AG09319 (cell line): ENCODE measurements around the gene BTF3.

Experiments used
- DNase-seq: peaks from one replicate; pipeline ENCODE4 v3.0.0-alpha.2; 2010; ENCODE audit warnings: low read depth; ENCODE audit errors: extremely low read depth
- CTCF ChIP-seq: IDR thresholded peaks from 2 replicates; pipeline ENCODE4 v1.5.1; 2011; ENCODE audit warnings: low read depth, mild to moderate bottlenecking, inconsistent platforms, low read length, moderate library complexity

BTF3 gene

GRCh38 chr5:73540192-73540591, 42.0 kb downstream of the BTF3 start:
- DNase-seq: no peak
- no peak for TF ChIP-seq CTCF

- no peak for DNase-seq
- no peak for TF ChIP-seq CTCF
Measured at GRCh38 chr5:73542020-73542419, 43.8 kb downstream of the BTF3 start.

- DNase-seq: no peak
Measured at GRCh38 chr5:73544429-73545402, 46.5 kb downstream of the BTF3 start.

GRCh38 chr5:73545403-73545779, 47.1 kb downstream of the BTF3 start:
- TF ChIP-seq CTCF: no peak
- no peak for DNase-seq

More at GRCh38 chr5:73544429-73545402, 46.5 kb downstream of the BTF3 start:
- TF ChIP-seq CTCF: no peak

GRCh38 chr5:73550016-73550415, 51.8 kb downstream of the BTF3 start:
- no peak for DNase-seq
- TF ChIP-seq CTCF: no peak

GRCh38 chr5:73552642-73553041, 54.4 kb downstream of the BTF3 start:
- TF ChIP-seq CTCF: no peak
- DNase-seq: no peak
